Mesendoderm (in vitro differentiated cells): Measurements from ENCODE around the gene PEG3.
"Not testable (repeated sequence)": the region's sequence is repeated elsewhere in the genome, so short reads cannot be mapped to it uniquely, and the experiment has no call there.

Experiments
- DNase-seq: peaks from one replicate; pipeline ENCODE4 v3.0.0; 2013
- H2AK5ac ChIP-seq: 2 replicates; pipeline ENCODE4 v1.6.1; 2013; ENCODE audit warnings: low read length, inconsistent platforms
- H2BK120ac ChIP-seq: 2 replicates; pipeline ENCODE4 v1.6.1; 2013; ENCODE audit warnings: low read depth, mild to moderate bottlenecking, low read length, moderate library complexity, mixed read lengths
- H2BK15ac ChIP-seq: replicated peaks from 2 replicates; pipeline ENCODE4 v1.6.1; 2013; ENCODE audit warnings: low read depth, mild to moderate bottlenecking, moderate library complexity
- H2BK5ac ChIP-seq: 2 replicates; pipeline ENCODE4 v1.6.1; 2013; ENCODE audit warnings: low read length, inconsistent platforms
- H3K18ac ChIP-seq: 2 replicates; pipeline ENCODE4 v1.6.1; 2013; ENCODE audit warnings: mild to moderate bottlenecking, low read length, mixed read lengths
- H3K23ac ChIP-seq: one replicate; pipeline ENCODE4 v1.6.1; 2013; ENCODE audit warnings: low read length
- H3K27ac ChIP-seq: 2 replicates; pipeline ENCODE4 v1.5.1; 2013; ENCODE audit warnings: low read depth, mild to moderate bottlenecking, inconsistent platforms, low read length, moderate library complexity
- H3K27me3 ChIP-seq: 2 replicates; pipeline ENCODE4 v1.6.1; 2013; ENCODE audit warnings: low read length, control low read depth, mild to moderate bottlenecking, inconsistent platforms; ENCODE audit not compliant: insufficient read depth, poor library complexity
- H3K36me3 ChIP-seq: 2 replicates; pipeline ENCODE4 v1.6.1; 2013; ENCODE audit warnings: low read length, inconsistent platforms; ENCODE audit not compliant: control insufficient read depth, insufficient read depth
- H3K4ac ChIP-seq: one replicate; pipeline ENCODE4 v1.6.1; 2013; ENCODE audit warnings: low read depth, mild to moderate bottlenecking, low read length, moderate library complexity
- H3K4me1 ChIP-seq: 2 replicates; pipeline ENCODE4 v1.6.1; 2013; ENCODE audit warnings: low read depth, low read length, inconsistent platforms; ENCODE audit not compliant: control insufficient read depth
- H3K4me2 ChIP-seq: 2 replicates; pipeline ENCODE4 v1.6.1; 2013; ENCODE audit warnings: low read length
- H3K4me3 ChIP-seq: 2 replicates; pipeline ENCODE4 v1.5.1; 2013; ENCODE audit warnings: mild to moderate bottlenecking, low read length
- H3K56ac ChIP-seq: one replicate; pipeline ENCODE4 v1.6.1; 2013; ENCODE audit warnings: low read length
- H3K79me1 ChIP-seq: 2 replicates; pipeline ENCODE4 v1.6.1; 2013; ENCODE audit warnings: low read length, inconsistent platforms
- H3K79me2 ChIP-seq: 2 replicates; pipeline ENCODE4 v1.6.1; 2013; ENCODE audit warnings: mild to moderate bottlenecking, low read length; ENCODE audit not compliant: control insufficient read depth, insufficient read depth
- H3K9ac ChIP-seq: 2 replicates; pipeline ENCODE4 v1.6.1; 2013; ENCODE audit warnings: low read length, inconsistent platforms
- H4K5ac ChIP-seq: one replicate; pipeline ENCODE4 v1.6.1; 2013; ENCODE audit warnings: low read length
- H4K8ac ChIP-seq: one replicate; pipeline ENCODE4 v1.6.1; 2013; ENCODE audit warnings: low read depth, mild to moderate bottlenecking, control low read depth, low read length, moderate library complexity
- WGBS: extraction: QIAGEN DNeasy Blood & Tissue Kit; methylation state at CpG from one replicate; pipeline ENCODE4 v1.1.7; 2013; ENCODE audit warnings: low lambda C conversion rate, missing lambda C conversion rate; ENCODE audit not compliant: insufficient coverage; ENCODE audit errors: extremely low coverage; 5-methylcytosine and 5-hydroxymethylcytosine counted together

Gene PEG3

GRCh38 chr19:56864443-56865125 lies 24.1 kb upstream of the PEG3 start:
- WGBS: no CpG with 5 or more reads among the region's 50 CpGs
- DNase-seq: peak; percentile 41

DNA sequence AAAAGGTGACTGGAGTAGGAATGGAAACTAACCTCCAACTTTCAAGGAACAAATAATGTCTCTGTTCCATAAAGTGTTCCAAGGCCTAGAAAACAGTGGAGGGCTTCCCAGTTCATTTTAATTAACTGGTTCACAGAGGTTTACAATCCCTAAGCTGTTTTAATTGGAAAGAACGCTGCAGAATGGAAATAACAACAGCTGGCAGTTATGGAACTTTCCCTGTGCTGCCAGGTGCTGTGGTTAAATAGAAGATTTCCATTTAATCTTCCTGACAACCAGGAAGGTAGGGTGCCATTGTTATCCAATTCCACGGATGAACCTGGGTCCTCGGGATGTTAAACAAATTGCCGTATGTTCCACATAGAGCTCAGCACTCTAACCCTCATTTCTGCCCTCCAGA lies 22.2 kb upstream of the PEG3 start:
- no peak overlapping the region for H2BK15ac ChIP-seq
- no peak overlapping the region for H3K18ac ChIP-seq
- no peak overlapping the region for H3K4me2 ChIP-seq
- no peak overlapping the region for H2BK120ac ChIP-seq
- H3K23ac ChIP-seq: no peak overlapping the region
- H3K79me2 ChIP-seq: no peaks in the 10 kb centered on the region
- no CpG with 5 or more reads among the region's 4 CpGs for WGBS
- H4K8ac ChIP-seq: no peak overlapping the region
- no peak overlapping the region for H2AK5ac ChIP-seq
- no peak overlapping the region for H3K4ac ChIP-seq
- H3K36me3 ChIP-seq: no peaks in the 10 kb centered on the region
- no peak for DNase-seq
- H3K27ac ChIP-seq: no peak overlapping the region
- H3K4me3 ChIP-seq: no peak overlapping the region
- H3K4me1 ChIP-seq: no peaks in the 10 kb centered on the region
- no peaks in the 10 kb centered on the region for H3K79me1 ChIP-seq
- H4K5ac ChIP-seq: no peak overlapping the region
- no peak overlapping the region for H2BK5ac ChIP-seq
- H3K9ac ChIP-seq: no peak overlapping the region
- H3K56ac ChIP-seq: no peak overlapping the region
- H3K27me3 ChIP-seq: no peaks in the 10 kb centered on the region

More at GRCh38 chr19:56864443-56865125, 24.1 kb upstream of the PEG3 start:
- Histone ChIP-seq H3K4ac (no peak overlapping the region), H3K36me3 (no peaks in the 10 kb centered on the region), H3K79me2 (no peaks in the 10 kb centered on the region), H3K18ac (no peak overlapping the region), H3K27me3 (no peaks in the 10 kb centered on the region), H2BK15ac (no peak overlapping the region), H3K56ac (no peak overlapping the region), H4K8ac (no peak overlapping the region), H3K4me1 (no peaks in the 10 kb centered on the region), H3K9ac (no peak overlapping the region), H2BK5ac (no peak overlapping the region), H2AK5ac (no peak overlapping the region), H2BK120ac (no peak overlapping the region), H3K27ac (no peak overlapping the region), H3K79me1 (no peaks in the 10 kb centered on the region), H3K23ac (no peak overlapping the region), H3K4me2 (no peak overlapping the region), H4K5ac (no peak overlapping the region), H3K4me3 (no peak overlapping the region)

DNA sequence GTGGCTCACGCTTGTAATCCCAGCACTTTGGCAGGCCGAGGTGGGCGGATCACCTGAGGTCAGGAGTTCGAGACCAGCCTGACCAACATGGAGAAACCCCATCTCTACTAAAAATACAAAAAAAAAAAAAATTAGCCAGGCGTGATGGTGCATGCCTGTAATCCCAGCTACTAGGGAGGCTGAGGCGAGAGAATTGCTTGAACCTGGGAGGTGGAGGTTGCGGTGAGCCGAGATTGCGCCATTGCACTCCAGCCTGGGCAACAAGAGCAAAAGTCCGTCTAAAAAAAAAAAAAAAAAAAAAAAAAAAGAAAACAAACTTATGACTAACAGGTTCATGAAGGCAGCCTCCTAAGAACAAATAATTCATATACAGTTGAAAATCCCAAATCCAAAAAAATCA lies 19.9 kb upstream of the PEG3 start:
- H3K9ac ChIP-seq, H3K36me3 ChIP-seq, H2BK5ac ChIP-seq, H4K5ac ChIP-seq, H3K27me3 ChIP-seq, H3K18ac ChIP-seq, H3K79me1 ChIP-seq, H3K4me1 ChIP-seq, H2BK120ac ChIP-seq, H2AK5ac ChIP-seq, H3K79me2 ChIP-seq, H3K23ac ChIP-seq, H3K4me2 ChIP-seq, H3K27ac ChIP-seq, H3K56ac ChIP-seq, DNase-seq, H2BK15ac ChIP-seq, H4K8ac ChIP-seq, H3K4me3 ChIP-seq, H3K4ac ChIP-seq: not testable (repeated sequence)
- no CpG with 5 or more reads among the region's 10 CpGs for WGBS

GRCh38 chr19:56858026-56858425 lies 17.5 kb upstream of the PEG3 start:
- no peak overlapping the region for H3K56ac ChIP-seq
- H2BK5ac ChIP-seq: no peak overlapping the region
- no peak overlapping the region for H2BK15ac ChIP-seq
- no peaks in the 10 kb centered on the region for H3K79me1 ChIP-seq
- H3K79me2 ChIP-seq: no peaks in the 10 kb centered on the region
- H3K4me3 ChIP-seq: no peak overlapping the region
- H3K18ac ChIP-seq: no peak overlapping the region
- DNase-seq: no peak
- H3K27me3 ChIP-seq: no peaks in the 10 kb centered on the region
- H3K23ac ChIP-seq: no peak overlapping the region
- H4K5ac ChIP-seq: no peak overlapping the region
- no peak overlapping the region for H3K4me2 ChIP-seq
- H2AK5ac ChIP-seq: no peak overlapping the region
- H3K9ac ChIP-seq: no peak overlapping the region
- H2BK120ac ChIP-seq: no peak overlapping the region
- WGBS: no CpG with 5 or more reads among the region's 4 CpGs
- H3K36me3 ChIP-seq: no peaks in the 10 kb centered on the region
- H4K8ac ChIP-seq: no peak overlapping the region
- no peak overlapping the region for H3K27ac ChIP-seq
- H3K4ac ChIP-seq: no peak overlapping the region
- H3K4me1 ChIP-seq: no peaks in the 10 kb centered on the region

DNA sequence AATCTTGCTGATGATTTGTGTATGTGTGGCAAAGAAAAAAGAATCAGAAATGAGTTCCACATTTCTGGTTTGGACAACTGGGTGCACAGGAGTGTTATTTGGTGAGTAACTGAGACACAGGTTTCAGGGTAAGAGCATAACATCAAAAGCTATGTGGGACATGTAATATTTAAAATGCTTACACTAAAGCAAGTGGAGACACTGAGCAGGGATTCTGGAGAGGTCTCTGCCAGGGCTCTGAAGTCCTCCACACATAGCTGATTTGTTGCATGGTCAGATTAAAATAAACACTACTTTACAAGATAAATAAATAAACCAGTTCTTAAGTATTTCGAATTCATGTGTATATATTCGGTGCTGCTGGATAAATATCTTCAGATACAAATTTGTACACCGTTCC lies 16.3 kb upstream of the PEG3 start:
- no peak overlapping the region for H3K4me3 ChIP-seq
- no peak overlapping the region for H3K18ac ChIP-seq
- no CpG with 5 or more reads among the region's 3 CpGs for WGBS

DNA sequence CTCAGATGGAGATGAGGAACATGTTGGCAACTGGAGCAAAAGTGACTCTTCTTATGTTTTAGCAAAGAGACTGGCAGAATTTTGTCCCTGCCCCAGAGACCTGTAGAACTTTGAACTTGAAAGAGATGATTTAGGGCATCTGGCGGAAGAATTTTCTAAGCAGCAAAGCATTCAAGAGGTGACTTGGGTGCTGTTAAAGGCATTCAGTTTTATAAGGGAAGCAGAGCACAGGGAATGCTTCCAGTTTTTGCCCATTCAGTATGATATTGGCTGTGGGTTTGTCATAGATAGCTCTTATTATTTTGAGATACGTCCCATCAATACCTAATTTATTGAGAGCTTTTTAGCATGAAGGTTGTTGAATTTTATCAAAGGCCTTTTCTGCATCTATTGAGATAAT lies 11.8 kb upstream of the PEG3 start:
- not testable (repeated sequence) for H3K4me2 ChIP-seq, H3K56ac ChIP-seq, H3K27me3 ChIP-seq, H4K5ac ChIP-seq, H3K79me2 ChIP-seq, H3K79me1 ChIP-seq, DNase-seq, H3K4ac ChIP-seq, H3K18ac ChIP-seq, H3K23ac ChIP-seq, H2BK120ac ChIP-seq, H2AK5ac ChIP-seq, H4K8ac ChIP-seq, H3K36me3 ChIP-seq, H3K4me3 ChIP-seq, H3K4me1 ChIP-seq, H2BK15ac ChIP-seq, H3K9ac ChIP-seq, H3K27ac ChIP-seq, H2BK5ac ChIP-seq
- WGBS: no CpG with 5 or more reads among the region's 2 CpGs

More for the DNA sequence above, 16.3 kb upstream of the PEG3 start:
- Histone ChIP-seq H3K9ac (no peak overlapping the region), H3K27me3 (no peaks in the 10 kb centered on the region), H3K4ac (no peak overlapping the region), H2AK5ac (no peak overlapping the region), H4K5ac (no peak overlapping the region), H3K23ac (no peak overlapping the region), H3K27ac (no peak overlapping the region), H3K79me2 (no peaks in the 10 kb centered on the region), H3K4me1 (no peaks in the 10 kb centered on the region), H3K4me2 (no peak overlapping the region), H2BK15ac (no peak overlapping the region), H3K79me1 (no peaks in the 10 kb centered on the region), H2BK5ac (no peak overlapping the region), H2BK120ac (no peak overlapping the region), H3K56ac (no peak overlapping the region), H4K8ac (no peak overlapping the region), H3K36me3 (no peaks in the 10 kb centered on the region)
- DNase-seq: no peak
